GM19023 (cell line): ENCODE measurements around the gene ZNF274.
"Not testable (repeated sequence)": the region's sequence is repeated elsewhere in the genome, so short reads cannot be mapped to it uniquely, and the experiment has no call there.

Experiments used
- ATAC-seq: cut with Tn5 transposase; IDR thresholded peaks from one replicate; pipeline ENCODE4 v1.9.1; 2021; ENCODE audit warnings: mild to moderate bottlenecking, moderate library complexity; ENCODE audit not compliant: unreplicated experiment

Gene ZNF274

DNA sequence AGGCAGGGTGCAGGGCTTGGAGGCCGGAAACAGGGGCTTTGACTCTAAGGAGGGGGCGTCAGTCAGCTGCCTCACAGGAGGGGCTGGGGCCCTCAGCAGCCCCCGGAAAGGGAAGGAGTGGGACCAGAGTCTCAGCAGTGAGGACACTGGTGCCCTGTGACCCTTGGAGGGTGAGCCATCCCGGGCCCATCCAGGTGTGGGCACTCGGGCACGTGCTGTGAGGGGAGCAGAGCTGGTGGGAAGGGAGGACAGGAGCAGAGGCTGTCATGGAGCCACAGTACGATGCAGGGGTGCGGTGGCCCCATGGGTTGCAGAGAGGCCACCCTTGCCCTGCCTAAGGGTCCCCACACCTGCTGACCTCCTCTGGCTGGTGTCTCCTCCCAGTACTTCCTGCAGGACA is 26.7 kb downstream of the ZNF274 start:
- no peak for ATAC-seq

DNA sequence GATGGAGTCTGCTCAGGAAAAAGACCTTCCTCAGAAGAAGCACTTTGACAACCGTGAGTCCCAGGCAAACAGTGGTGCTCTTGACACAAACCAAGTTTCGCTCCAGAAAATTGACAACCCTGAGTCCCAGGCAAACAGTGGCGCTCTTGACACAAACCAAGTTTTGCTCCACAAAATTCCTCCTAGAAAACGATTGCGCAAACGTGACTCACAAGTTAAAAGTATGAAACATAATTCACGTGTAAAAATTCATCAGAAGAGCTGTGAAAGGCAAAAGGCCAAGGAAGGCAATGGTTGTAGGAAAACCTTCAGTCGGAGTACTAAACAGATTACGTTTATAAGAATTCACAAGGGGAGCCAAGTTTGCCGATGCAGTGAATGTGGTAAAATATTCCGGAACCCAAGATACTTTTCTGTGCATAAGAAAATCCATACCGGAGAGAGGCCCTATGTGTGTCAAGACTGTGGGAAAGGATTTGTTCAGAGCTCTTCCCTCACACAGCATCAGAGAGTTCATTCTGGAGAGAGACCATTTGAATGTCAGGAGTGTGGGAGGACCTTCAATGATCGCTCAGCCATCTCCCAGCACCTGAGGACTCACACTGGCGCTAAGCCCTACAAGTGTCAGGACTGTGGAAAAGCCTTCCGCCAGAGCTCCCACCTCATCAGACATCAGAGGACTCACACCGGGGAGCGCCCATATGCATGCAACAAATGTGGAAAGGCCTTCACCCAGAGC is 29.6 kb downstream of the ZNF274 start:
- ATAC-seq: no peak

DNA sequence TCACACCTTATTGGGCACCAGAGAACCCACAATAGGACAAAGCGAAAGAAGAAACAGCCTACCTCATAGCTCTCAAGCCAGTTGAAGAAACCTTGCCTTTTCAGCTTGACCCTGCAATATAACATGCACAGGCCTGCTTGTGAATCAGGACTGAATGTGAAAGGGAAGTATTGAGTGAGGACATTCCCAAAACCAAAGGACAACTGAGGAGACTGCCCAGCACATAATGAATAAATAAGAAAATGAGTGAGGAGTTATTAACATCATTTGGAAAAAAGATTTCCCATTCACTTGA is 30.2 kb downstream of the ZNF274 start:
- no peak for ATAC-seq

DNA sequence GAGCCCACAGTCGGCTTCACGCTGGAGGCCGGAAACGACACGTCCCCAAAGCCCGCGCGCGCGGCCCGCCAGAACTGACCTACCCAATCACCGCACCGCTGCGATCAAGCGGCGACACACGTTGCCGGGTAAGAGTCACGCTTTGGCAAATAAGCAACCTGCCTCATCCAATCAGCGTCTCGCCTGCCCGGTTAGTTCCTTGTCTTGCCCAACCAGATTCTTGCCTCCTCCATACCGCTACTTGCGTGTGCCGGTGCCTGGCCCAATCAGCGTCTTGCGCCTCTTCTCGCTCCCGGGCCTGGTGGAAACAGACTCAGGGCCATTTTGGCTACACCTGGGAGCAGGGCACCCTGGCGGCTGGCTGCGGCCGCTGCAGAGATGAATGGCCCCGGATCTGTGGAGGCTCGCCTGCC is 34.2 kb downstream of the ZNF274 start:
- no peak for ATAC-seq

DNA sequence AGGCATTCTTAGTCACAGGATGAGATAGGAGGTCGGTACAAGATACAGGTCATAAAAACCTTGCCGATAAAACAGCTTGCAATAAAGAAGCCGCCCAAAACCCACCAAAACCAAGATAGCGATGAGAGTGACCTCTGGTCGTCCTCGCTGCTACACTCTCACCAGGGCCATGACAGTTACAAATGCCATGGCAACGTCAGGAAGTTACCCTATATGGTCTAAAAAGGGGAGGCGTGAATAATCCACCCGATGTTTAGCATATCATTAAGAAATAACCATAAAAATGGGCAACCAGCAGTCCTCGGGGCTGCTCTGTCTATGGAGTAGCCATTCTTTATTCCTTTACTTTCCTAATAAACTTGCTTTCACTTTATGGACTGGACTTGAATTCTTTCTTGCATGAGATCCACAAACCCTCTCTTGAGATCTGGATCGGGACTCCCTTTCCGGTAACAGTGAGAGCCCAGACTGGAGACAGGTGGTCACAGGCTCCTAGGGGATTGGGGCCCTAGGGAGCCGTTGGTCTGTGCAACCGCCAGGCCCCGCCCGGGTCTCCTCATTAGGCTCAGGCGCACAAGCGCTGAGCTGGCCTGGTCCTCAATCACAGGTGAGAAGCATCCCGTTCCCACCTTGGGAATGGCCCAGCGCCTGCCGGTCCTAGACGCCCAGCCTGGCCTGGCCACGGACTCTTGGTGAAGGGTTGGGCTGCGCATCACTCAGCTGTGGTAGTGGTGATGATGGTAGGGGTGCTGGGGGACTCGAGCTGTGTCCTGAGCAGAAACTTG is 34.9 kb downstream of the ZNF274 start:
- ATAC-seq: no peak

DNA sequence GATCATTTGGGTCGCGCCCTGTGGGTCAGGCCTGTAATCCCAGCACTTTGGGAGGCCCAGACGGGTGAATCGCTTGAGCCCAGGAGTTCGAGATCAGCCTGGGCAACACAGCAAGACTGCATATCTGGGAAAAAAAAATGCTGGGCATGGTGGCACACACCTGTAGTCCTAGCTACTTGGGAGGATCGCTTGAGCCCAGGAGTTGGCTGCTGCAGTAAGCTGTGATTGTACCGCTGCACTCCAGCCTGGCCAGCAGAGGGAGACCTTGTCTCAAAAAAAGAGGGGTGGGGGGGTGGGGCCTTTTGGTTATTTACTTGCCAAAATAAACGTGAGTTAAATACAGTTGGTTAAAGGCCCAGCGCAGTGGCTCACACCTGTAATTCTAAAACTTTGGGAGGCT is 36.0 kb downstream of the ZNF274 start:
- no peak for ATAC-seq

DNA sequence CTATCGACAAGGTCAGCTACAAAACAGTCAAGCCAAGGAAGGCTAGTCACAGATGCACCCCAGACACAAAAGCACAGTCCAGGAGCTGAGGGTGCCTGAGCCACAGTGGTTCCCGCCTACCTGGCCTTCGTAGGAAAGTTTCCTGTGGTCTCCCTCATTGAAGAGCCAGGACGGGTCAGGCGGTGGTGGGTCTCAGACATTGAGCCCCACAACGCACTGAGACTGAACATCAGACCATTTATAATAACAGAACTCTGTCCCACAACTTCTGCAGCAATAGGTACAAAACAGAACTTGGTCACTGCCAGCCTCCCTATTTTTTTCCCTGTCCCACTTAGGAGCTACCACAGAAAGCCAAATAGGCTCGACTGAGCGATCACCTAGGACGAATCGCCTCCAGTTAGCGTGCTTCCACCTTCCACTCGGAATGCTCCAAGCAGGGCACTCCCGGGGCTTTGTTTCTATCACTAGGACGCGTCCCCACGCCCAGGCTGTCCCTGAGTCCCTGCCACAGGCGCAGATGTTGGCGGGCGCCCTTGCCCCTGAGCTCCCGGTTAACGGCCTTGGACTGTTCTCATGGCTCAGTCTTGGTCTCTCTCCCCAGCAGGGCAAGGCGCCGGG is 45.2 kb downstream of the ZNF274 start:
- ATAC-seq: no peak

DNA sequence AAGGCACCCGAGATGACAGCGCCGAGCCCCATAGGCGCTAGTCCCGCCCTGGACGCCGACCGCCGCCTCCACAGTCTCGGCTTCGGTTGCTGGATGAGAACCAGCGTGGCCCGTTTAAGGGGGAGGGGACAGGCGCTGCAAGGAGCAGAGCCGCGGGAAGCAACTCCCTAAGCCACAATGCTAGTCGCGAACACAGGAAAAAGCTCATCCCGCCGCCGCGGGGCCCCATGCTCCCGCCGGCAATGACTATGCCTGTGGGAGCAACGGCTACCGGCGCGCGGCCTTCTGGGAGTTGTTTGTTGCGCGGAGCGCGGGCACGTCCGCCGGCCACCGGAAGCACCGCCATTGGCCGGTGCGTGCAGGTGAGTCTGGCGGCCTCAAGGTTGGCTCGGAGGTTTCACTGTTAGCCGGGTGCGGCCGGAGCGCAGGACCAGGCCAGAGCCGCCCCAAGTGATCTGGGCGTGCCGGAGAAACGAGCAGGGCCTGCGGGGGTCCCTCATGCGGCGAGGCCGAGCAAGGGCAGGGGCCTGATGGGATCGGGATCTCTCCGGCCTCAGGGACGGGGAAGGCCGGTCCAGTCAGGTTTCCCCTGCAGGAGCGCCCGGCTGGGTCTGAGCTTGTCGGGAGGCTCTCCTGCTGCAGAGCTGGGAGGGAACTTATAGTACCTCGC is 45.9 kb downstream of the ZNF274 start, which contains the start of gene ZNF544:
TSS of gene ZNF544 (plus strand) at position 330 of the 670 bp plus-strand sequence. CDS start 15,110 bp downstream, outside the sequence.
- peak; percentile 91 for ATAC-seq

DNA sequence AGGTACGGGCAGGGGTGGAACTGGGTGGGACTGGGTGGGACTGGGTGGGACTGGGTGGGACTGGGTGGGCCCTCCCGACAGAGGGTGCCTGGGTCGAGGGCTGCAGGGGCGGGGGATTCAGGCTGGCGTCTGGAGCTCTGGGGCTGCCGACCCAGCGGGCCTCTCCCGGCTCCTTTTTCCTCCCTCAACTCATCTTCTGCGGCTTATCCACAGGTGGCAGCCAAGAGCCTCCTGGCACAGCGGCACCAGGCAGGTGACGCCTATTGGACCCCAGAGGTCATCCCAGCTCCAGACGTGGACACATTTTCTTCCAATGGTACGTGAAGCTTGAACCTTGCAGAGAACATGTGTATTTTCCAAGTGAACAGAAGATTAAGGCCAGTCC is 46.4 kb downstream of the ZNF274 start:
- ATAC-seq: no peak

DNA sequence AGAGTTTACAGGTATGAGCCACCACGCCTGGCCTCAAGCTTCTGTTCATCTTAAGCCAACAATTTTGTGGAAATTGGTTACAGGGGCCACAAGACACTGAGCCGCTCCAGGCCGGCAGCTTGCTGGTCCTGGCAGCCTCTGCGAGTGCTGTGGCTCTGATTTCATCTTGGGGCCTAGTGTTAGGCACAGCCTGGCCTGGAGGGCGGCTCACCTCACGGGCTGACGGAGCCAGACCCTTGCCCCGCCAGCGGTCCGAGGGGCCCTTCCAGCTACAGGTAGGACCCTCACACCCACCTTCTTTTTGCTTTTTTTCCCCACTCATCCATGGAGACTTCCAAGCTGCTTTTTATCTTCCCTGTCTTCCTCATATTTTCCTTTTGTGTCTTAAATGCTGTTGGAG is 54.5 kb downstream of the ZNF274 start:
- ATAC-seq: no peak

DNA sequence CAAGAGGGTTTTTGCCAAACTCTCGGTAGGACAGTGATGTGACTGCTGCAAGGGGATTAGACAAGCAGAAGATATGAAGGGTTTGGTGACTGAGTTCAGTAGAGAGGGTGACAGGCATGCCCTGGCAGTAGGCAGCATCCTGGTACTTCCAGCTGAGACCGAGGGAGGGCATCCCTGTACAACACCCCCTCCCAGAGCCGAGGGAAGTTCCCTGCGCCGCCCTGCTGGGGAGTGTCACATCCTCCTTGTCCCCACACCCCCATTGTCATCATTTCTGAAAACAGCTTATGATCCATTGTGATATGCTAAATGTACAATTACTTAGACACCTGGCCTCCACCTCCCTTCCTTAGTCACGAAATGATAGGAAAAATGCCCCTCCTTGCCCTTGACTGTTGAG is 60.5 kb downstream of the ZNF274 start:
- no peak for ATAC-seq

DNA sequence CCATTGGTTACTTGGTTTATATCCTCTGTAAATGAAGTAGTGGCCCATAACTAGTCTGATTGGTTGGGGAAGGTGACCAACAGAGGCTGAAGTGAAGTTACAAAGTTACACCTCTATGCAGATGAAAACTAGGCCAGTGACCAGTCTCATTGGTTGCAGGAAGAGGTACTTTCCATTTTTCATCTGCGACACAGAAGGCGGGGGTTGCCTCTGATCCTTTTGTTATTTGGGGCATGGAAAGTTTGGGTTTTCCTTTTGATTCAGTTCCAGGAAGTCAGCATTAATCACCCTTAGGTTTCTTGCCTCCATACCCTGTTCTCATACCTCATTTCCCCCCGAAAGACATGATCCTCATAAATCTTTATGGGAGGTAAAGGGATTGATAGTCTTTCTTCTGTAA is 66.0 kb downstream of the ZNF274 start:
- ATAC-seq: no peak

DNA sequence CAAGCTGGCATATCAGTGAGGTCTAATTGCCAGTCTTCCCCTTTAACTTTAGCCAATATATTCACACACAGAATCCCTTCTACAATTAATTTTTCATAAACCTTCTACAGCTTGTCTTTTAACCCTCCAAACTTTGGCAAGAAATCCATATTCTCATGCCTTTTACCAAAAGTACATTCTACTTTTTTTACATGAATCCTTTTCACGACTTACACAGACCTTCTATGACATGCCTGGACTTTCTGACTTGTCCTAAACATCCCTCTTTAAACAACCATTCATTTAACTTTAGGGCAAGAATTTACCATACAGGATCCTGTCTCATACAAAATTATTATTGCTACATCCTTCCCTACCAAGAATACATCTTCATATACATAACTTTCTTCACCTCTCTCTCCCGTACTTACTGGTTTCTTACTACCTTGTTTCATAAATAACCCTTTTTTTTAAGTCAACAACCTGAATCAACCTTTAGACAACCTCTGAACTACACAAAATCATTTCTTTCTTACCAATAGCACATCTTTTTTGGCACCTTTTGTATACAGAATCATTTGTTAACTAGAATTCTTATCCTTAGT is 69.3 kb downstream of the ZNF274 start:
- ATAC-seq: no peak

DNA sequence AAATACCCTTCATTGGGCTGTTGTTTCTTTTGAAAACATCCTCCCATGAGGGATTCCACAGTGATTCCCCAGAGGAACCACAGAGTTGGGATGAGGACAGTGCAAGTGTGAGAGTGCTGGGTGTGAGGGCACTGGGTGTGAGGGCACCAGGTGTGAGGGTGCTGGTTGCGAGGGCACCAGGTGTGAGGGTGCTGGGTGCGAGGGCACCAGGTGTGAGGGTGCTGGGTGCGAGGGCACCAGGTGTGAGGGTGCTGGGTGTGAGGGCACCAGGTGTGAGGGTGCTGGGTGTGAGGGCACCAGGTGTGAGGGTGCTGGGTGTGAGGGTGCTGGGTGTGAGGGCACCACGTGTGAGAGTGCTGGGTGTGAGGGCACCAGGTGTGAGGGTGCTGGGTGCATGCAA is 75.4 kb downstream of the ZNF274 start:
- not testable (repeated sequence) for ATAC-seq

DNA sequence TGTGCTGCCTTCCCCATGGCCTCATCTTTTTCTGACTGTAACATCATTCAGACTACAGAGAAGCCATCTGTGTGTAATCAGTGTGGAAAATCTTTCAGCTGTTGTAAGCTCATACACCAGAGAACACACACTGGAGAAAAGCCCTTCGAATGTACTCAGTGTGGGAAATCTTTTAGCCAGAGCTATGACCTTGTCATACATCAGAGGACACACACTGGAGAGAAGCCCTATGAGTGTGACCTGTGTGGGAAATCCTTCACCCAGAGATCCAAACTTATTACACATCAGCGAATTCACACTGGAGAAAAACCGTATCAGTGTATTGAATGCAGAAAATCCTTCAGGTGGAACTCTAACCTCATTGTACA is 78.7 kb downstream of the ZNF274 start:
- no peak for ATAC-seq

DNA sequence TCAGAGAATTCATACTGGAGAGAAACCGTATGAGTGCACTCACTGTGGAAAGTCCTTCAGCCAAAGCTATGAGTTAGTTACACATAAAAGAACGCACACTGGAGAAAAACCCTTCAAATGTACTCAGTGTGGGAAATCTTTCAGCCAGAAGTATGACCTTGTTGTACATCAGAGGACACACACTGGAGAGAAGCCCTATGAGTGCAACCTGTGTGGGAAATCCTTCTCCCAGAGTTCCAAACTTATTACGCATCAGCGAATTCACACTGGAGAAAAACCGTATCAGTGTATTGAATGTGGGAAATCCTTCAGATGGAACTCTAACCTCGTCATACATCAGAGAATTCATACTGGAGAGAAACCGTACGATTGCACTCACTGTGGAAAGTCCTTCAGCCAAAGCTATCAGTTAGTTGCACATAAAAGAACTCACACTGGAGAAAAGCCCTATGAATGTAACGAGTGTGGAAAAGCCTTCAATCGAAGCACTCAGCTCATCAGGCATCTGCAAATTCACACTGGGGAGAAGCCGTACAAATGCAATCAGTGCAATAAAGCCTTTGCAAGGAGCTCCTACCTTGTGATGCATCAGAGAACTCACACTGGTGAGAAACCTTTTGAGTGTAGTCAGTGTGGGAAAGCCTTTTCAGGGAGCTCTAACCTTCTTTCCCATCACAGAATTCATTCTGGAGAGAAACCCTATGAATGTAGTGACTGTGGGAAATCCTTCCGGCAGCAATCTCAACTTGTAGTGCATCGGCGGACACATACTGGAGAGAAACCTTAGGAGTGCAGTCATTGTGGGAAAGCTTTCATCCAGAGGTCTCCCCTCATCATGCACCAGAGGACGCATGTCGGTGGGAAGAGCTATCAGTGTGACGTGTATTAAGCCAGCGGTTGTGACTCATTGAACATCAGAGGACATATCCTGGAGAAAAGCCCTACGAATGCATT is 79.4 kb downstream of the ZNF274 start:
- ATAC-seq: no peak

DNA sequence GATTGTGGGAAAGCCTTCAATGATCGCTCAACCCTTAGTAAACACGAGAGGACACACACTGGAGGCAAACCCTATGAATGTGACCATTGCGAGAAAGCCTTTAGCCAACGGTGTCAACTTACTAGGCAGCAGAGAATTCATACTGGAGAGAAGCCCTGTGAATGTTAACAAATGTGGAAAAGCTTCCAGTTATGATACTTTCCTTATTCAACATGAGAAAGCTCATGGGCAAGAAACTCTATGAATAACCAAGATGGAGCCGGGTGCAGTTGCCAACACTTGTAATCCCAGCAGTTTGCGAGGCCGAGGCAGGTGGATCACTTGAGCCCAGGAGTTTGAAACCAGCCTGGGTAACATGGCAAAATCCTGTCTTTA is 80.0 kb downstream of the ZNF274 start:
- ATAC-seq: no peak
